DMS79 (cell line): ENCODE results near the gene CADPS2.

Experiments used
- DNase-seq: peaks from one replicate; lab custom pipeline; 2025; lab: John Stamatoyannopoulos, UW

Gene CADPS2

GRCh38 chr7:122768827-122769226, 117.4 kb downstream of the CADPS2 start:
- DNase-seq = no peak

- DNase-seq = no peak
Measured at GRCh38 chr7:122767339-122767738, 118.9 kb downstream of the CADPS2 start.

- no peak for DNase-seq
Measured at GRCh38 chr7:122766593-122766992, 119.7 kb downstream of the CADPS2 start.

GRCh38 chr7:122764902-122765301, 121.4 kb downstream of the CADPS2 start:
- DNase-seq = no peak

- no peak for DNase-seq
Measured at GRCh38 chr7:122764020-122764419, 122.2 kb downstream of the CADPS2 start.

GRCh38 chr7:122762071-122762470, 124.2 kb downstream of the CADPS2 start:
- no peak for DNase-seq

GRCh38 chr7:122758501-122758900, 127.8 kb downstream of the CADPS2 start:
- no peak for DNase-seq

- no peak for DNase-seq
Measured at GRCh38 chr7:122756860-122757259, 129.4 kb downstream of the CADPS2 start.

- DNase-seq = no peak
Measured at GRCh38 chr7:122755696-122756095, 130.6 kb downstream of the CADPS2 start.

- no peak for DNase-seq
Measured at GRCh38 chr7:122752583-122752982, 133.7 kb downstream of the CADPS2 start.

- DNase-seq = no peak
Measured at GRCh38 chr7:122750389-122750788, 135.9 kb downstream of the CADPS2 start.

- no peak for DNase-seq
Measured at GRCh38 chr7:122748195-122748594, 138.1 kb downstream of the CADPS2 start.

- no peak for DNase-seq
Measured at GRCh38 chr7:122746948-122747347, 139.3 kb downstream of the CADPS2 start.

GRCh38 chr7:122743211-122743610, 143.0 kb downstream of the CADPS2 start:
- DNase-seq = no peak

- no peak for DNase-seq
Measured at GRCh38 chr7:122738947-122739346, 147.3 kb downstream of the CADPS2 start.

GRCh38 chr7:122736183-122736582, 150.1 kb downstream of the CADPS2 start:
- DNase-seq = no peak

GRCh38 chr7:122727759-122728158, 158.5 kb downstream of the CADPS2 start:
- no peak for DNase-seq

GRCh38 chr7:122727354-122727753, 158.9 kb downstream of the CADPS2 start:
- no peak for DNase-seq

- DNase-seq = no peak
Measured at GRCh38 chr7:122726881-122727280, 159.4 kb downstream of the CADPS2 start.

GRCh38 chr7:122724366-122724765, 161.9 kb downstream of the CADPS2 start:
- no peak for DNase-seq

- no peak for DNase-seq
Measured at GRCh38 chr7:122719010-122719578, 167.2 kb downstream of the CADPS2 start.

- DNase-seq = no peak
Measured at GRCh38 chr7:122717356-122718089, 168.7 kb downstream of the CADPS2 start.

GRCh38 chr7:122715183-122715582, 171.1 kb downstream of the CADPS2 start:
- no peak for DNase-seq

GRCh38 chr7:122710916-122711315, 175.3 kb downstream of the CADPS2 start:
- DNase-seq = no peak
